ENCODE results near the gene EVX2.

The EVX2 gene

GRCh38 chr2:176099159-176099727 is 15.5 kb upstream of the EVX2 start (continued):
- TF ChIP-seq ZNF658 (tag by site-specific recombination; IDR thresholded peaks at IDR 0.05) (no peak), GLI4 (tag by site-specific recombination; IDR thresholded peaks at IDR 0.05) (no peak), ZBTB7A (tag by site-specific recombination; IDR thresholded peaks at IDR 0.05; ENCODE audit: low read depth) (no peak), ZNF114 (tag by site-specific recombination; IDR thresholded peaks at IDR 0.05) (no peak)

GRCh38 chr2:176098366-176099158 is 14.8 kb upstream of the EVX2 start:
- CTCF ChIA-PET, result interaction anchor here (0.6 to 4.3 kb wide), 20 partner anchors 8 to 1327 kb away, joined by 3 to 33 read pairs (median 5); no protein-coding TSS in a partner anchor
- TF ChIP-seq ZNF639 (tag by site-specific recombination; IDR thresholded peaks at IDR 0.05), result no peak
- no peak for TF ChIP-seq ZNF112 (tag by site-specific recombination; IDR thresholded peaks at IDR 0.05)
- TF ChIP-seq OVOL3 (tag by site-specific recombination; IDR thresholded peaks at IDR 0.05), result no peak
- TF ChIP-seq BCL6B (tag by site-specific recombination; IDR thresholded peaks at IDR 0.05), result no peak
- TF ChIP-seq ZNF239 (tag by site-specific recombination; IDR thresholded peaks at IDR 0.05), result no peak
- no peak for TF ChIP-seq ZNF473 (tag by site-specific recombination; IDR thresholded peaks at IDR 0.05)
- TF ChIP-seq FEZF1 (tag by site-specific recombination; IDR thresholded peaks at IDR 0.05), result no peak
- TF ChIP-seq ZFP37 (tag by site-specific recombination; IDR thresholded peaks at IDR 0.05), result no peak
- no peak for TF ChIP-seq ZBTB49 (tag by site-specific recombination; IDR thresholded peaks at IDR 0.05; ENCODE audit: low read depth)
- TF ChIP-seq ZNF791 (tag by site-specific recombination; IDR thresholded peaks at IDR 0.05), result no peak
- no peak for TF ChIP-seq ZNF433 (tag by site-specific recombination; IDR thresholded peaks at IDR 0.05; ENCODE audit: low read depth)
- TF ChIP-seq ZNF354C (tag by site-specific recombination; IDR thresholded peaks at IDR 0.05; ENCODE audit: borderline replicate concordance, low read depth), result no peak
- TF ChIP-seq ZNF324 (tag by site-specific recombination; IDR thresholded peaks at IDR 0.05), result no peak
- no peak for TF ChIP-seq ZNF843 (tag by site-specific recombination; IDR thresholded peaks at IDR 0.05)
- no peak for TF ChIP-seq ZNF202 (tag by site-specific recombination; IDR thresholded peaks at IDR 0.05; ENCODE audit: borderline replicate concordance)
- POLR2A ChIA-PET, result interaction anchor here (1.3 to 6.7 kb wide), 3 partner anchors 7 to 10 kb away, joined by 3 to 75 read pairs (median 10); partner anchors contain the start of gene HOXD11
- H3K9me3 ChIP-seq (ENCODE audit: control insufficient read depth, insufficient read depth, low read depth, low read length), result no peaks in the 10 kb centered on the region
- peaks cover 0 to 16% of the 10 kb centered on the region in 2 experiments; a peak in 1 of 3 replicates for H3K36me3 ChIP-seq (ENCODE audit: control insufficient read depth in 2 of 2, insufficient read depth in 1 of 2, low read length in 2 of 2)
- no peak overlapping the region for H3K4me3 ChIP-seq (ENCODE audit: low read depth, low read length)
- H3K4me1 ChIP-seq (ENCODE audit: control insufficient read depth, insufficient read depth, low read length), result peaks cover 8% of the 10 kb centered on the region
- no peak overlapping the region for H3K27ac ChIP-seq (ENCODE audit: extremely low read depth, low read depth, low read length)
